Activated B cell treated with CpG ODN at 0.5 μM for 24 hours (primary cell): ENCODE data around the gene RPL28. TPM values are rescaled to one million over a fixed set of nuclear protein-coding genes. Genes with fewer than 3 reads are reported as not detected.
"Not testable (repeated sequence)": the region's sequence is repeated elsewhere in the genome, so short reads cannot be mapped to it uniquely, and the experiment has no call there.

Experiments
- ATAC-seq: fragments of 200-7000 bp; cut with Tn5 transposase; one replicate; pipeline ENCODE4 v1.10.0; 2021; ENCODE audit warnings: low read depth, mild to moderate bottlenecking, moderate library complexity
- CTCF ChIA-PET: fragments of 350-600 bp; sonication (Branson Sonifier 250); formaldehyde crosslinking; loops from one replicate; lab custom pipeline; 2021; ENCODE audit warnings: antibody characterized with exemption; lab: Charles Lee
- POLR2A ChIA-PET: fragments of 350-600 bp; sonication (Branson Sonifier 250); formaldehyde crosslinking; loops from one replicate; lab custom pipeline; 2021; ENCODE audit warnings: antibody characterized with exemption; lab: Charles Lee
- DNase-seq: peaks from one replicate; pipeline ENCODE4 v3.0.0; 2022
- H3K27ac Mint-ChIP-seq: one replicate; pipeline ENCODE4 v1.8.0; 2020; ENCODE audit warnings: mixed read lengths
- H3K27me3 Mint-ChIP-seq: one replicate; pipeline ENCODE4 v1.8.0; 2021; ENCODE audit warnings: mixed read lengths
- H3K36me3 Mint-ChIP-seq: one replicate; pipeline ENCODE4 v1.8.0; 2021; ENCODE audit warnings: low read depth, mixed read lengths
- H3K4me1 Mint-ChIP-seq: one replicate; pipeline ENCODE4 v1.8.0; 2021; ENCODE audit warnings: mixed read lengths
- H3K4me3 Mint-ChIP-seq: one replicate; pipeline ENCODE4 v1.8.0; 2020; ENCODE audit warnings: mild to moderate bottlenecking, mixed read lengths
- H3K9me3 Mint-ChIP-seq: one replicate; pipeline ENCODE4 v1.8.0; 2020; ENCODE audit warnings: mixed read lengths
- CTCF ChIP-seq: fragments of 200-600 bp; IDR thresholded peaks from one replicate; pipeline ENCODE4 v1.8.0; 2022; ENCODE audit warnings: antibody characterized with exemption, mild to moderate bottlenecking
- intact Hi-C: fragments of 100-400 bp; cut with micrococcal nuclease; formaldehyde crosslinking; loops from one replicate; pipeline ENCODE4 v1.15.1; 2024
- total RNA-seq: library from RNA; stranded (reverse); gene quantifications from 2 replicates; pipeline ENCODE4 v1.2.3, GENCODE V29; 2022

Gene RPL28
- total RNA-seq, 1 donor from 2014 or later: 3,790 TPM

- Mint-ChIP-seq H3K4me3 (no peak overlapping the region), H3K36me3 (peaks cover 48% of the 10 kb centered on the region), H3K4me1 (peaks cover 25% of the 10 kb centered on the region), H3K27ac (no peak overlapping the region), H3K27me3 (no peaks in the 10 kb centered on the region), H3K9me3 (no peaks in the 10 kb centered on the region)
- intact Hi-C loops: no loop called here
- CTCF ChIA-PET: no interaction called here
- ATAC-seq (no peak), DNase-seq (no peak)
- no peak for TF ChIP-seq CTCF
- POLR2A ChIA-PET: interaction anchor here (1.1 to 11.3 kb wide), 2 partner anchors 9 kb away, joined by 6 to 215 read pairs; partner anchors contain the start of genes TMEM238 and UBE2S
These were observed 7.4 kb downstream of the RPL28 start for GRCh38 chr19:55392820-55393761.

- ChIA-PET POLR2A (interaction anchor here (0.9 to 11.4 kb wide), 3 partner anchors 9 to 10 kb away, joined by 3 to 215 read pairs (median 9); partner anchors contain the start of genes RPL28, TMEM238 and UBE2S), CTCF (no interaction called here)
- Mint-ChIP-seq H3K9me3 (no peaks in the 10 kb centered on the region), H3K4me1 (no peaks in the 10 kb centered on the region), H3K27me3 (no peaks in the 10 kb centered on the region), H3K4me3 (no peak overlapping the region), H3K36me3 (peaks cover 29% of the 10 kb centered on the region), H3K27ac (no peak overlapping the region)
- TF ChIP-seq CTCF: no peak
- DNase-seq (no peak), ATAC-seq (no peak)
- intact Hi-C loops: no loop called here
These were observed 12.6 kb downstream of the RPL28 start for GRCh38 chr19:55398200-55398925.

GRCh38 chr19:55400281-55401087 lies 14.8 kb downstream of the RPL28 start:
- H3K36me3 Mint-ChIP-seq: peaks cover 38% of the 10 kb centered on the region
- H3K27me3 Mint-ChIP-seq: no peaks in the 10 kb centered on the region
- ATAC-seq (no peak), DNase-seq (no peak)
- H3K27ac Mint-ChIP-seq: no peak overlapping the region
- intact Hi-C loops: no loop called here
- no peaks in the 10 kb centered on the region for H3K9me3 Mint-ChIP-seq
- no peak overlapping the region for H3K4me3 Mint-ChIP-seq
- no peak for TF ChIP-seq CTCF
- POLR2A ChIA-PET: interaction anchor here (11.4 kb wide), 1 partner anchor 12 kb away, joined by 215 read pairs; the partner anchor contains the start of genes RPL28 and TMEM238
- peaks cover under 1% of the 10 kb centered on the region for H3K4me1 Mint-ChIP-seq
- CTCF ChIA-PET: no interaction called here

- H3K27me3 Mint-ChIP-seq, H3K4me1 Mint-ChIP-seq, ATAC-seq, CTCF ChIA-PET, H3K4me3 Mint-ChIP-seq, intact Hi-C loops, H3K9me3 Mint-ChIP-seq, DNase-seq, H3K27ac Mint-ChIP-seq: not testable (repeated sequence)
- peaks cover 47% of the 10 kb centered on the region for H3K36me3 Mint-ChIP-seq
- POLR2A ChIA-PET: interaction anchor here (11.4 kb wide), 1 partner anchor 13 kb away, joined by 215 read pairs; the partner anchor contains the start of genes RPL28 and TMEM238
These were observed 15.7 kb downstream of the RPL28 start for GRCh38 chr19:55401390-55401789.

GRCh38 chr19:55402509-55402908 lies 16.8 kb downstream of the RPL28 start:
- H3K36me3 Mint-ChIP-seq: peaks cover 51% of the 10 kb centered on the region

More at GRCh38 chr19:55402509-55402908, 16.8 kb downstream of the RPL28 start:
- ATAC-seq (no peak), DNase-seq (no peak)
- TF ChIP-seq CTCF: no peak
- POLR2A ChIA-PET: interaction anchor here (0.5 to 11.4 kb wide), 2 partner anchors 14 to 74 kb away, joined by 3 to 215 read pairs; partner anchors contain the start of genes RPL28 and TMEM238
- CTCF ChIA-PET: no interaction called here
- intact Hi-C loops: no loop called here
- Mint-ChIP-seq H3K9me3 (no peaks in the 10 kb centered on the region), H3K4me3 (no peak overlapping the region), H3K27ac (no peak overlapping the region), H3K4me1 (peaks cover 15% of the 10 kb centered on the region), H3K27me3 (no peaks in the 10 kb centered on the region)
